Effector memory CD8-positive, alpha-beta T cell (primary cell): ENCODE data around the gene RPS21.

Experiments used
- ATAC-seq: fragments of 150-1000 bp; cut with Tn5 transposase; replicated peaks from 2 replicates; pipeline ENCODE4 v1.10.0; 2021; ENCODE audit warnings: mild to moderate bottlenecking, moderate library complexity
- DNase-seq, 3 experiments: peaks; one replicate each; pipeline ENCODE4 v3.0.0; 2021
- H3K27ac Mint-ChIP-seq, 2 donors: one replicate each; pipeline ENCODE4 v1.8.0; 2022; ENCODE audit warnings: mild to moderate bottlenecking in 2 of 2, mixed read lengths in 2 of 2, moderate library complexity in 2 of 2
- H3K27me3 Mint-ChIP-seq, 2 donors: one replicate each; pipeline ENCODE4 v1.8.0; 2022; ENCODE audit warnings: mixed read lengths in 2 of 2
- H3K36me3 Mint-ChIP-seq: one replicate; pipeline ENCODE4 v1.8.0; 2022; ENCODE audit warnings: mild to moderate bottlenecking, moderate library complexity, mixed read lengths; ENCODE audit not compliant: insufficient read depth
- H3K4me1 Mint-ChIP-seq, 2 donors: one replicate each; pipeline ENCODE4 v1.8.0; 2022; ENCODE audit warnings: low read depth in 2 of 2, mixed read lengths in 2 of 2
- H3K4me3 Mint-ChIP-seq, 2 donors: one replicate each; pipeline ENCODE4 v1.8.0; 2022; ENCODE audit warnings: mild to moderate bottlenecking in 2 of 2, mixed read lengths in 2 of 2, moderate library complexity in 2 of 2
- H3K9me3 Mint-ChIP-seq, 2 donors: one replicate each; pipeline ENCODE4 v1.8.0; 2022; ENCODE audit warnings: mixed read lengths in 2 of 2

The RPS21 gene

GRCh38 chr20:62357187-62357667 lies 29.7 kb upstream of the RPS21 start:
- no peak overlapping the region for H3K27ac Mint-ChIP-seq
- H3K4me3 Mint-ChIP-seq, result no peak overlapping the region
- H3K27me3 Mint-ChIP-seq, result no peaks in the 10 kb centered on the region
- H3K4me1 Mint-ChIP-seq, result peaks cover 0 to 1% of the 10 kb centered on the region in 2 donors
- H3K9me3 Mint-ChIP-seq, result no peaks in the 10 kb centered on the region
- no peaks in the 10 kb centered on the region for H3K36me3 Mint-ChIP-seq
- ATAC-seq (no peak), DNase-seq (no peak)

GRCh38 chr20:62357681-62358080 lies 29.2 kb upstream of the RPS21 start:
- H3K27ac Mint-ChIP-seq, result no peak overlapping the region
- H3K4me3 Mint-ChIP-seq, result no peak overlapping the region
- H3K9me3 Mint-ChIP-seq, result no peaks in the 10 kb centered on the region
- H3K27me3 Mint-ChIP-seq, result peaks cover 0 to 3% of the 10 kb centered on the region in 2 donors
- DNase-seq (no peak), ATAC-seq (no peak)
- peaks cover 0 to 1% of the 10 kb centered on the region in 2 donors for H3K4me1 Mint-ChIP-seq
- H3K36me3 Mint-ChIP-seq, result no peaks in the 10 kb centered on the region

GRCh38 chr20:62358171-62359042 lies 28.5 kb upstream of the RPS21 start:
- H3K36me3 Mint-ChIP-seq, result no peaks in the 10 kb centered on the region
- no peak for DNase-seq
- no peak for ATAC-seq
- peaks cover 2 to 7% of the 10 kb centered on the region in 2 donors for H3K27me3 Mint-ChIP-seq
- H3K4me3 Mint-ChIP-seq, result no peak overlapping the region
- no peak overlapping the region for H3K27ac Mint-ChIP-seq
- H3K9me3 Mint-ChIP-seq, result no peaks in the 10 kb centered on the region
- peaks cover 0 to 1% of the 10 kb centered on the region in 2 donors for H3K4me1 Mint-ChIP-seq

GRCh38 chr20:62359043-62359490 lies 27.8 kb upstream of the RPS21 start:
- no peaks in the 10 kb centered on the region for H3K9me3 Mint-ChIP-seq
- no peak overlapping the region for H3K27ac Mint-ChIP-seq
- no peak overlapping the region for H3K4me3 Mint-ChIP-seq
- ATAC-seq (no peak), DNase-seq (no peak)
- H3K4me1 Mint-ChIP-seq, result peaks cover 0 to 1% of the 10 kb centered on the region in 2 donors
- H3K36me3 Mint-ChIP-seq, result no peaks in the 10 kb centered on the region
- H3K27me3 Mint-ChIP-seq, result peaks cover 9 to 11% of the 10 kb centered on the region in 2 donors

GRCh38 chr20:62359491-62360121 lies 27.3 kb upstream of the RPS21 start:
- H3K9me3 Mint-ChIP-seq, result no peaks in the 10 kb centered on the region
- H3K36me3 Mint-ChIP-seq, result no peaks in the 10 kb centered on the region
- H3K4me1 Mint-ChIP-seq, result peaks cover 0 to 1% of the 10 kb centered on the region in 2 donors
- H3K27ac Mint-ChIP-seq, result no peak overlapping the region
- H3K27me3 Mint-ChIP-seq, result peaks cover 14% of the 10 kb centered on the region in 2 donors
- DNase-seq (no peak), ATAC-seq (no peak)
- no peak overlapping the region for H3K4me3 Mint-ChIP-seq

GRCh38 chr20:62360854-62361798 lies 25.8 kb upstream of the RPS21 start:
- Mint-ChIP-seq H3K9me3 (no peaks in the 10 kb centered on the region), H3K36me3 (no peaks in the 10 kb centered on the region), H3K4me3 (no peak overlapping the region), H3K4me1 (peaks cover 0 to 4% of the 10 kb centered on the region in 2 donors), H3K27ac (no peak overlapping the region), H3K27me3 (peaks cover 28 to 29% of the 10 kb centered on the region in 2 donors)
- DNase-seq (no peak), ATAC-seq (no peak)

- no peak for ATAC-seq
- H3K36me3 Mint-ChIP-seq, result no peaks in the 10 kb centered on the region
- no peaks in the 10 kb centered on the region for H3K9me3 Mint-ChIP-seq
- peaks cover 28 to 30% of the 10 kb centered on the region in 2 donors for H3K27me3 Mint-ChIP-seq
- DNase-seq, result no peak
- H3K27ac Mint-ChIP-seq, result no peak overlapping the region
- H3K4me1 Mint-ChIP-seq, result peaks cover 0 to 4% of the 10 kb centered on the region in 2 donors
- no peak overlapping the region for H3K4me3 Mint-ChIP-seq
Observed at GRCh38 chr20:62361799-62362589, 24.9 kb upstream of the RPS21 start.

GRCh38 chr20:62362590-62362940 lies 24.3 kb upstream of the RPS21 start:
- Mint-ChIP-seq H3K27me3 (peaks cover 28 to 32% of the 10 kb centered on the region in 2 donors), H3K4me3 (no peak overlapping the region), H3K4me1 (peaks cover under 1 to 5% of the 10 kb centered on the region in 2 donors), H3K36me3 (no peaks in the 10 kb centered on the region), H3K9me3 (no peaks in the 10 kb centered on the region), H3K27ac (no peak overlapping the region)
- no peak for ATAC-seq
- no peak for DNase-seq

GRCh38 chr20:62362991-62363919 lies 23.6 kb upstream of the RPS21 start:
- Mint-ChIP-seq H3K4me1 (peaks cover 5 to 10% of the 10 kb centered on the region in 2 donors), H3K9me3 (no peaks in the 10 kb centered on the region), H3K4me3 (no peak overlapping the region), H3K36me3 (no peaks in the 10 kb centered on the region), H3K27ac (no peak overlapping the region), H3K27me3 (peaks cover 28 to 39% of the 10 kb centered on the region in 2 donors)
- DNase-seq (no peak), ATAC-seq (no peak)

GRCh38 chr20:62363920-62364851 lies 22.7 kb upstream of the RPS21 start:
- no peaks in the 10 kb centered on the region for H3K9me3 Mint-ChIP-seq
- peaks cover 5 to 8% of the 10 kb centered on the region in 2 donors for H3K4me1 Mint-ChIP-seq
- no peaks in the 10 kb centered on the region for H3K36me3 Mint-ChIP-seq
- no peak overlapping the region for H3K27ac Mint-ChIP-seq
- peaks cover 31 to 48% of the 10 kb centered on the region in 2 donors for H3K27me3 Mint-ChIP-seq
- no peak overlapping the region for H3K4me3 Mint-ChIP-seq
- ATAC-seq, result no peak
- no peak for DNase-seq
